GM13976 (cell line): ENCODE measurements around the gene TMEM200A.

ENCODE experiments used
- DNase-seq: peaks from one replicate; pipeline ENCODE4 v3.0.0; 2012; ENCODE audit warnings: low spot score
- CTCF ChIP-seq: IDR thresholded peaks from 2 replicates; pipeline ENCODE4 v1.5.1; 2012; ENCODE audit warnings: borderline replicate concordance, mild to moderate bottlenecking; ENCODE audit not compliant: insufficient read depth; ENCODE audit errors: extremely low read depth, missing control alignments, control extremely low read depth
- in situ Hi-C: fragments of 300-500 bp; cut with MboI; formaldehyde crosslinking; loops from one replicate; pipeline ENCODE4 v1.12.0; 2022; ENCODE audit warnings: low sequenced_read_pairs, mixed read lengths, inconsistent platforms; ENCODE audit not compliant: unreplicated experiment

The TMEM200A gene

GRCh38 chr6:130426066-130426721 lies 60.4 kb downstream of the TMEM200A start:
- DNase-seq: no peak
- in situ Hi-C loops: no loop called here
- TF ChIP-seq CTCF: no peak

DNA sequence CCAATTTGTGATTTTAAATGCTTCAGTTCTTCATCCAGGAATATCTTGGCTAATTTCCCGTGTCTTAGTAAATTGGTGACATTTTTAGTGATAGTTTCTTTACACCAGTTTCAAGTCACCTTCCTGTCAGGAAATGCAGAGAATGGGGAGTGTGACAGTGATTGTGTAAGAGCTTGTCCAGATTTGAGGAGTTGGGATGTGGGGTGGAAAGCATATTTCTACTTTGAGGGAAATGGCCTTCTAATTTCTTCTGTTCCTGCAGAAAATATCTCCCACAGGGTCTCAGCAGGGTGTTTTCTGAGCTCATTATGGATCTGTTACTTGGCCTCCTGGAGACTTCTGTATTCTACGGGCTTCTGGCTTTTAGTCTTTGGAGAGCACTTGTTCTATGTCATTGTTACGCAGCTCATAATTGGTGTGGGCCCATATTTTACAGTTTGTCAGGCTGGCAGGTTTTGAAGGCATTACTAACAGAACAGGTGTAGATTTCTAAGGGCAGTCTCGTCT lies 65.6 kb downstream of the TMEM200A start:
- in situ Hi-C loops: no loop called here
- DNase-seq: no peak
- TF ChIP-seq CTCF: no peak

DNA sequence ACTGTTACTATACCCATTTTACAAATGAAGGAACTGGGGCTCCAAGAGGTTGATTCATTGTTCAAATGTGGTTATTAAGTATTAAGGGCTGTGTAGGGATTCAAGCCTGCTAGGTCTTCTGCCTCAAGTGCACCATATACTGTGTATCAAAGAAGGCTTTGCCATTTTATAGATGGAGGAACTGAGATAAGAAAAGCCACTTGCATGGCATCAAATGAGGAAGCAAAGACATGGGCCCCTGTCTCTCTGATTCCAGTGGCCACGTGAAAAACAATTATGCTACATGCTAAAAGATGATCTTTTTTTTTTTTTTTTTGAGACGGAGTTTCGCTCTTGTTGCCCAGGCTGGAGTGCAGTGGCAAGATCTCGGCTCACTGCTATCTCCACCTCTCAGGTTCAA lies 67.0 kb downstream of the TMEM200A start:
- no peak for DNase-seq
- TF ChIP-seq CTCF: no peak
- in situ Hi-C loops: no loop called here

- no peak for DNase-seq
- in situ Hi-C loops: no loop called here
- no peak for TF ChIP-seq CTCF
Observed at GRCh38 chr6:130434174-130434873, 68.5 kb downstream of the TMEM200A start.

- DNase-seq: no peak
- TF ChIP-seq CTCF: no peak
- in situ Hi-C loops: no loop called here
Observed at GRCh38 chr6:130435181-130435580, 69.4 kb downstream of the TMEM200A start.

DNA sequence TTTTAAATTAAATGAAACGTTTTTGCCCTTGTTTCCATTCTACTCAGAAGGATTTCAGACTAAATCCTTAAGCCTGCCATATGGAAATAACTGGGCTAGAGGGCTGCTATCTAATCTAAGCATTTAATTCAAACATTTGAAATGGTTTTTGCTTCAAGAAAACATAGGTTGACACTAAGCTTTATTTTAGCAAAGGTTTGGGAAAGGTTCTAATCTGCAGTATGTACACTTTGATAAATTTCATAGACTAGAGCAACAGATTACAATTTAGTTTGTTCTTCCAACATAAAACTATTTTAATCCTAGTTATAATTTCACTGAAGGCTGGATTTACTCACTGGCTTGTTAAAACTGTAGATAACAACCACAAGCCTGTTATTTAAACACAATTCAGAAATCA lies 72.1 kb downstream of the TMEM200A start:
- no peak for TF ChIP-seq CTCF
- DNase-seq: no peak
- in situ Hi-C loops: no loop called here
